ENCODE data around the gene SGSM1.
A peak's percentile ranks its signal among the peaks of the same experiment; 100 is the strongest.

Gene SGSM1

DNA sequence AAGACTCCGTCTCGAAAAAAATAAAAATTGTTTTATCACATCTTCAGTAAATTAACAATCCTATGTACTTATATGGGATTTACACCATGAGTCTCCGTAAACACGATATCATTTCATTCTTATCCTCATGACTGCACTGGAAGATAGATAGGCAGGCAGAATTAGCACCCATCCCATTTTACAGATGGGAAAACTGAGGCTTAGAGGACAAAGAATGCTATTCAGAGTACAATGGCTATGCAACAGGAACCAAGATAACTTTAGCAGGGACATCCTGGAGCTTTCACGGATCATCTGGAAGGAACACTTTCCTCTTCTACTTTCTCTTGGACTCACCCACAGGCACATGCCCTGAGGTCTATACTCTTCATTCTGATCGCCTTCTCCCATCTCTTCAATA lies 14.6 kb upstream of the SGSM1 start:
- H3K27ac ChIP-seq, result no peak overlapping the region
- TF ChIP-seq, protein P1, sequence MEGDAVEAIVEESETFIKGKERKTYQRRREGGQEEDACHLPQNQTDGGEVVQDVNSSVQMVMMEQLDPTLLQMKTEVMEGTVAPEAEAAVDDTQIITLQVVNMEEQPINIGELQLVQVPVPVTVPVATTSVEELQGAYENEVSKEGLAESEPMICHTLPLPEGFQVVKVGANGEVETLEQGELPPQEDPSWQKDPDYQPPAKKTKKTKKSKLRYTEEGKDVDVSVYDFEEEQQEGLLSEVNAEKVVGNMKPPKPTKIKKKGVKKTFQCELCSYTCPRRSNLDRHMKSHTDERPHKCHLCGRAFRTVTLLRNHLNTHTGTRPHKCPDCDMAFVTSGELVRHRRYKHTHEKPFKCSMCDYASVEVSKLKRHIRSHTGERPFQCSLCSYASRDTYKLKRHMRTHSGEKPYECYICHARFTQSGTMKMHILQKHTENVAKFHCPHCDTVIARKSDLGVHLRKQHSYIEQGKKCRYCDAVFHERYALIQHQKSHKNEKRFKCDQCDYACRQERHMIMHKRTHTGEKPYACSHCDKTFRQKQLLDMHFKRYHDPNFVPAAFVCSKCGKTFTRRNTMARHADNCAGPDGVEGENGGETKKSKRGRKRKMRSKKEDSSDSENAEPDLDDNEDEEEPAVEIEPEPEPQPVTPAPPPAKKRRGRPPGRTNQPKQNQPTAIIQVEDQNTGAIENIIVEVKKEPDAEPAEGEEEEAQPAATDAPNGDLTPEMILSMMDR (IDR thresholded peaks at IDR 0.05), result no peak

DNA sequence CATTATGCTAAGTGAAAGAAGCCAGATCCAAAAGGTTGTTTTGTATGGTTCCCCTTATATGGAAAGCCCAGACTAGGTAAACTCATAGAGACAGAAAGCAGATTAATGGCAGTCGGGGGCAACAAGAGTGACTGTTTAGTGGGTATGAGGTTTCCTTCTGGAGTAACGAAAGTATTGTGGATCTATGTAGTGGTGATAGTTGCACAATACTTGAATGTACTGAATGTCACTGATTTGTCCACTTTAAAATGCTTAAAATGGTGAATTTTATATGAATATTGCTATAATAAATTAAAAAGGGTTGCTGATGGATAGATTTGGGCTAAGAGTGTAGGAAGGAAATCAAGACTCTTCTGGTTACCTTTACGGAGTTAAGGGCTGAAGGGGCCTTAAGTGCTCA lies 10.0 kb upstream of the SGSM1 start:
- H3K27ac ChIP-seq, result no peak overlapping the region
- TF ChIP-seq, protein P1 (IDR thresholded peaks at IDR 0.05), result no peak
- TF ChIP-seq ZFX (IDR thresholded peaks at IDR 0.05; ENCODE audit: borderline replicate concordance), result no peak

DNA sequence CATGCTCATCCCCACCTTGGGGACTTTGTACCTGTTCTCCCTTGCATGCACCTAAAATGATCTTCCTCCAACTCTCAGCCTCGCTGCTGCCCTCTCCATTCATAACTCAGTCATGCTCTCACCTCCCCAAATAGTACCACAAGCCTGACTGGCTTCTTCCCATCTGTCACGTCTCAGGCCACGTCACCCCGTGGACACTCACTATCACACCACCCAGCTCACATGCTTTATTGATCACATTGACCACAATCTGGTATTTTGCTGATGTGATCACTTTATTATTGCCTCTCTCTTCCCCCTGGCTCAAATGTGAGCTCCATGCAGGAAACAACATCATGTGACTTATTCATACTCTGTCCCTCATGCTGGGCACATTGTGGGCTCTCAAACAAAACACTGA lies 9.2 kb upstream of the SGSM1 start:
- H3K27ac ChIP-seq, result no peak overlapping the region
- TF ChIP-seq, protein P1 (IDR thresholded peaks at IDR 0.05), result no peak
- no peak for TF ChIP-seq ZFX (IDR thresholded peaks at IDR 0.05; ENCODE audit: borderline replicate concordance)

DNA sequence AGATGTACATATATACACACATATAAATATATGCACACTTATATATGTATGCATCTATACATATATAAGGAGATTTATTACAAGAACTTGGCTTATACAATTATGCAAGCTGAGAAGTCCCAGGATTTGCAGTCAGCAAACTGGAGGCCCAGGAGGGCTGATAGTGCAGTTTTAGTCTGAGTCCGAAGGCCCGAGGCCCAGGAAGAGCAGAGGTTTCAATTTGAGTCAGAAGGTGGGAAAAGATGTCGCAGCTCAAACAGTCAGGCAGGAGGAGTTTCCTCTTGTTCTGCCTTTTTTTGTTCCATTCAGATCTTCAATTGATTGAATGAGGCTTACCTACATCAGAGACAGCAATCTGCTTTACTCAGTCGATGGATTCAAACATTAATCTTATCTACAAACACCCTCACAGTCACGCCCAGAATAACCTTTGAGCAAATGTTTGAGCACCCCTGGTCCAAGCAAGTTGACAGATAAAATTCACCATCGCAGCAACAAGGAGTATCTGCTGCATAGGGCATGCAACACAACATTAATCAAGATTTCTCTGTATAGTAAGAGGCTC lies 4.0 kb upstream of the SGSM1 start:
- TF ChIP-seq ZFX (IDR thresholded peaks at IDR 0.05; ENCODE audit: borderline replicate concordance), result no peak
- TF ChIP-seq, protein P1 (IDR thresholded peaks at IDR 0.05), result no peak
- no peak overlapping the region for H3K27ac ChIP-seq

DNA sequence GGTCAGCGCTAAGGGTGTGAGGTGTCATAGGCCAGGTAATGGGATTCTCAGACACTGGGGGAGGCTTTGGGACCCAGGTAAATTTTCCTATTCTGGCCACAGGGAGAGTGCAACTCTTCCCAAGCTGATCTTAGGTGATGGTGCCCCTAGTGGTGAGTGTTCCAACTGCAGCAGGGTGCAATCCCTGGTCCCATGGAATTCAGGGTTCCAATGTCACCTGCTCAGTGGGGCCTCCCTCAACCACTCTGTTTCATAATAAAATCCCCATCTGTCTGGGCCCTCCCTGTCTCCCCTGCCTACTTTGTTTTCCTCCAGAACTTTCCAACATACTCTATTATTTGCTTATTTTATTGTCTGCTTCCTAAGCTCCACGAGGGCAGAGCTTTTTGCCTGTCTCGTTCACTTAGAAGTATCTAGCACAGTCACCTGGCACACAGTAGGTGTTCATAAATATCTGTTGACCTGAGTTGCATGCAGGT lies 2.9 kb upstream of the SGSM1 start:
- H3K27ac ChIP-seq, result no peak overlapping the region
- TF ChIP-seq ZFX (IDR thresholded peaks at IDR 0.05; ENCODE audit: borderline replicate concordance), result no peak
- TF ChIP-seq, protein P1 (IDR thresholded peaks at IDR 0.05), result peak; percentile 93

DNA sequence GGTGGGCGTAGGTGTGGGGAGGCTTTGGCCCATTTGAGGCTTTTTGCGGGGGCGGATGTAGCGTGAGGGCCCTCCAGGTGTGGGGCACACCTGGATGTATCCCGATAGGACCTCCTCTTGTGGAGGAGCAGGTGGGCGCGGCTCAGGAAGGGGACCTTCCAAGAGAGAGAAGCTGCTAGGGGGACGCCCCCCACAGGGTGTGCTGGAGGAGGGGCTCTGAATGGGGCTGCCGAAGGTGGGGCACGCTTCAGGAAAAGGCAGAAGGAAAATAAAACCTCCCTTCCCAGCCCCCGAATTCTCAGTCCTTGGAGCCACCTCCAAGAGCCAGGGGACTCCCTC lies 621 bp downstream of the SGSM1 start:
- H3K27ac ChIP-seq, result peak overlapping the region; percentile 31; the same call in 1 of the 2 replicates
- TF ChIP-seq, protein P1 (IDR thresholded peaks at IDR 0.05), result no peak
- no peak for TF ChIP-seq ZFX (IDR thresholded peaks at IDR 0.05; ENCODE audit: borderline replicate concordance)

DNA sequence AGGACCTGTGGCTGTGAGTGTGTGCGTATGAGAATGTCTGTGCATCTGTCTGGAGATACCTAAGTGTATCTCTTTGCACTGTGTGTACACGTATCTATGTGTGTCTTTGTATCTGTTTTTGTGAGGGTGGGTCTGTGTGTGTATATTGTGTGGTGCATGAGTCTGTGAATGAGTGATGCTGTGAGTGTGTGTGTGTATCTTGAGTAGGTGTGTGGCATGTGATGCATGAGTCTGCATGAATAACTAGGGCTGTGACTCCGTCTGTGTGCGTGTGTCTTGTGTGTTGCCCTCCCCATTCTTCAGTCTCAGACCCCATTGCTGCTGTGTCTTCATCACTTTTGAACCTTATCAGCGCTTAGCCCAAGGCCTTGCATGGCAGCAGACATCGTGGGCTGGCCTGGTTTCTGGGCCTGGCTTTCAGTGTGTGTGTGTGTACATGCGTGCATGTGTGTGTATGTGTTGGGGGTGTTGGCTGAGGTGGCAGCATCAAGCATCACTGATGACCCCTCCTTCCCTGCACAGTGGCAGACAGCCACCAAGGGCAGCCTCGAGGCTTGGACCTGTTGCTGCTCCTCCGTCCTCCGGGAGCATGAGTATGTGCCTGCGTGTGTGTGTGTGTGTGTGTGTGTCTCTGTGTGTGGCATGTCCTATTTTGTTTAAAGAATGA lies 1.4 kb downstream of the SGSM1 start:
- TF ChIP-seq, protein P1 (IDR thresholded peaks at IDR 0.05), result no peak
- TF ChIP-seq ZFX (IDR thresholded peaks at IDR 0.05; ENCODE audit: borderline replicate concordance), result no peak
- H3K27ac ChIP-seq, result no peak overlapping the region
